OCI-LY3 (cell line): Measurements from ENCODE around the gene POU2F2.
"Not testable (repeated sequence)": the region's sequence is repeated elsewhere in the genome, so short reads cannot be mapped to it uniquely, and the experiment has no call there.

ENCODE experiments used
- H2AFZ ChIP-seq: fragments of 200-600, 300-600 bp; shearing (Covaris generic); 2 replicates; pipeline ENCODE4 v1.6.0; 2014; ENCODE audit warnings: antibody characterized with exemption, low read depth, low read length
- H3K27ac ChIP-seq: fragments of 200-600, 300-600 bp; sonication (generic); 2 replicates; pipeline ENCODE4 v1.5.1; 2014; ENCODE audit warnings: mild to moderate bottlenecking, low read length, moderate library complexity, mixed read lengths
- H3K27me3 ChIP-seq: fragments of 200-600, 300-600 bp; sonication (generic); 2 replicates; pipeline ENCODE4 v1.6.1; 2014; ENCODE audit warnings: low read depth, low read length, mixed read lengths
- H3K36me3 ChIP-seq: fragments of 200-600, 300-600 bp; sonication (generic); replicated peaks from 2 replicates; pipeline ENCODE3; 2014; ENCODE audit warnings: low read depth, low read length, mixed read lengths
- H3K4me1 ChIP-seq: fragments of 300-600, 200-600 bp; sonication (generic); 2 replicates; pipeline ENCODE4 v1.6.1; 2014; ENCODE audit warnings: low read length, mixed read lengths
- H3K4me2 ChIP-seq: fragments of 200-600, 300-600 bp; sonication (generic); 2 replicates; pipeline ENCODE4 v1.6.1; 2014; ENCODE audit warnings: low read length, mixed read lengths
- H3K4me3 ChIP-seq: fragments of 300-600, 200-600 bp; sonication (generic); 2 replicates; pipeline ENCODE4 v1.5.1; 2014; ENCODE audit warnings: antibody characterized with exemption, mild to moderate bottlenecking, low read length, moderate library complexity
- H3K79me2 ChIP-seq: fragments of 300-600, 200-600 bp; shearing (Covaris generic); 2 replicates; pipeline ENCODE4 v1.6.1; 2014; ENCODE audit warnings: mild to moderate bottlenecking, low read length, mixed read lengths
- H3K9ac ChIP-seq: fragments of 300-600, 200-600 bp; shearing (Covaris generic); 2 replicates; pipeline ENCODE4 v1.6.0; 2014; ENCODE audit warnings: mild to moderate bottlenecking, low read length, moderate library complexity
- H3K9me3 ChIP-seq: fragments of 200-600, 300-600 bp; shearing (Covaris generic); 2 replicates; pipeline ENCODE4 v1.6.1; 2014; ENCODE audit warnings: low read length, mixed read lengths; ENCODE audit not compliant: insufficient read depth
- H4K20me1 ChIP-seq: fragments of 200-600, 300-600 bp; sonication (generic); 2 replicates; pipeline ENCODE4 v1.6.1; 2016; ENCODE audit warnings: low read length, mixed read lengths; ENCODE audit not compliant: insufficient read depth
- EZH2phosphoT487 ChIP-seq: fragments of 200-600 bp; shearing (Covaris generic); IDR thresholded peaks from 2 replicates; pipeline ENCODE4 v1.6.1; 2018; ENCODE audit warnings: antibody characterized with exemption, mixed run types, low read depth
- TF ChIP-seq, protein P1 (sequence below): fragments of 200-600, 300-600 bp; sonication (generic); IDR thresholded peaks from 2 replicates; pipeline ENCODE4 v1.5.1; 2014; ENCODE audit warnings: antibody characterized with exemption, low read length, low read depth

The POU2F2 gene

DNA sequence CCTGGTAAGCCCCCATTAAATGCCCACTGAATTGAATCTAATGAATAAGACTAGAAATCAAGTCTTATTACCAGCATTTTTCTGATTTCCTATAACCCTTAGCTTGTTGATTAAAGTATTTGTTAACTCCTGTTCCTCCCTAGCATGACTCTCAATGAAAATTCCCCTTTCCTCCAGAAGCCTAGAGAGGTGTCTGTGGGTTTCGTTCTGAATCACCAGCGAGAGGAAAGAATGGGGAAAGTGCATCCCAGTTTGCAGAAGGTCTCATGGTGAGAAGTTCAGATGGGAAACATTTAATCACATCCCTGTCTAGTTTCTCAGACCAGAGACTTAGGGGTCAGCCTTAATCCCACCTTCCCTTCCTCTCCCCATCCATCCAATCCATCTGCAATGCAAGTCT lies 26.9 kb downstream of the POU2F2 start:
- Histone ChIP-seq H2AFZ (no peak overlapping the region), H3K9me3 (no peaks in the 10 kb centered on the region), H3K27ac (no peak overlapping the region), H3K79me2 (peaks cover 62% of the 10 kb centered on the region), H3K4me2 (no peak overlapping the region), H3K9ac (no peak overlapping the region), H4K20me1 (peaks cover 51% of the 10 kb centered on the region), H3K27me3 (no peaks in the 10 kb centered on the region), H3K4me1 (peaks cover 39% of the 10 kb centered on the region), H3K4me3 (no peak overlapping the region), H3K36me3 (peaks cover 70% of the 10 kb centered on the region)
- no peak for TF ChIP-seq EZH2phosphoT487
- TF ChIP-seq, protein P1, sequence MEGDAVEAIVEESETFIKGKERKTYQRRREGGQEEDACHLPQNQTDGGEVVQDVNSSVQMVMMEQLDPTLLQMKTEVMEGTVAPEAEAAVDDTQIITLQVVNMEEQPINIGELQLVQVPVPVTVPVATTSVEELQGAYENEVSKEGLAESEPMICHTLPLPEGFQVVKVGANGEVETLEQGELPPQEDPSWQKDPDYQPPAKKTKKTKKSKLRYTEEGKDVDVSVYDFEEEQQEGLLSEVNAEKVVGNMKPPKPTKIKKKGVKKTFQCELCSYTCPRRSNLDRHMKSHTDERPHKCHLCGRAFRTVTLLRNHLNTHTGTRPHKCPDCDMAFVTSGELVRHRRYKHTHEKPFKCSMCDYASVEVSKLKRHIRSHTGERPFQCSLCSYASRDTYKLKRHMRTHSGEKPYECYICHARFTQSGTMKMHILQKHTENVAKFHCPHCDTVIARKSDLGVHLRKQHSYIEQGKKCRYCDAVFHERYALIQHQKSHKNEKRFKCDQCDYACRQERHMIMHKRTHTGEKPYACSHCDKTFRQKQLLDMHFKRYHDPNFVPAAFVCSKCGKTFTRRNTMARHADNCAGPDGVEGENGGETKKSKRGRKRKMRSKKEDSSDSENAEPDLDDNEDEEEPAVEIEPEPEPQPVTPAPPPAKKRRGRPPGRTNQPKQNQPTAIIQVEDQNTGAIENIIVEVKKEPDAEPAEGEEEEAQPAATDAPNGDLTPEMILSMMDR, result no peak

DNA sequence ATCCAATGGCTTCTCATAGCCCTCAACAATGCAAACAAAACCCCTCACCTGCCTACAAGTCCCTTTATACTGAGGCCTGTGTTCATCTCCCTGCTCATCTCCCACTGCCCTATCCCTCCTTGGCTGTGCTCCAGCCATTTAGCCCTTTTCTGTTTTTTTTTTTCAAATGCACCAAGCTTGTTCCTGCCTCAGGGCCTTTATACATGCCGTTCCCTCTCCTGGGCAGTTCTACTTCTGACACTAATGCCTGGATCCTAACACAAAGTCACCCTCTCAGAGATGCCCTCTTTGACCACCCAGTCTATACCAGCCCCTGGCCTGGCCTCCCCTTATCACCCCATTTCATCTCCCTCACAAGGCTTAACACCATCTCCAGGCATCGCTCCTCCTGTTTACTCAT lies 29.4 kb downstream of the POU2F2 start:
- Histone ChIP-seq H3K4me2 (no peak overlapping the region), H3K4me1 (peaks cover 15% of the 10 kb centered on the region), H3K9ac (no peak overlapping the region), H3K4me3 (no peak overlapping the region), H3K27ac (no peak overlapping the region), H2AFZ (no peak overlapping the region), H4K20me1 (peaks cover 57% of the 10 kb centered on the region), H3K36me3 (peaks cover 74% of the 10 kb centered on the region), H3K9me3 (no peaks in the 10 kb centered on the region), H3K27me3 (no peaks in the 10 kb centered on the region), H3K79me2 (peaks cover 54% of the 10 kb centered on the region)
- no peak for TF ChIP-seq EZH2phosphoT487
- TF ChIP-seq, protein P1, result no peak

DNA sequence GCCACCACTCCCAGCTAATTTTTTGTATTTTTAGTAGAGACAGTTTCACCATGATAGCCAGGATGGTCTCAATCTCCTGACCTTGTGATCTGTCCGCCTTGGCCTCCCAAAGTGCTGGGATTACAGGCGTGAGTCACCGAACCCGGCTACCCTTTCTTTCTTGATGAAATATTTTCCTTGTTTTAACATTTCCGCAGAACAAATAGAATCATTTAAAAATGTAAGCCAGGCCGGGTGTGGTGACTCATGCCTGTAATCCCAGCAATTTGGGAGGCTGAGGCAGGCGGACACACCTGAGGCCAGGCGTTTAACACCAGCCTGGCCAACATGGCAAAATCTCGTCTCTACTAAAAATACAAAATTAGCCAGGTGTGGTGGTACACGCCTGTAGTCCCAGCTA lies 32.0 kb downstream of the POU2F2 start:
- H3K4me3 ChIP-seq, H3K4me2 ChIP-seq, H3K4me1 ChIP-seq, H3K9me3 ChIP-seq, H3K27ac ChIP-seq, H2AFZ ChIP-seq, H3K9ac ChIP-seq, H3K27me3 ChIP-seq: not testable (repeated sequence)
- peaks cover 51% of the 10 kb centered on the region for H4K20me1 ChIP-seq
- H3K36me3 ChIP-seq, result peaks cover 81% of the 10 kb centered on the region
- peaks cover 37% of the 10 kb centered on the region for H3K79me2 ChIP-seq

DNA sequence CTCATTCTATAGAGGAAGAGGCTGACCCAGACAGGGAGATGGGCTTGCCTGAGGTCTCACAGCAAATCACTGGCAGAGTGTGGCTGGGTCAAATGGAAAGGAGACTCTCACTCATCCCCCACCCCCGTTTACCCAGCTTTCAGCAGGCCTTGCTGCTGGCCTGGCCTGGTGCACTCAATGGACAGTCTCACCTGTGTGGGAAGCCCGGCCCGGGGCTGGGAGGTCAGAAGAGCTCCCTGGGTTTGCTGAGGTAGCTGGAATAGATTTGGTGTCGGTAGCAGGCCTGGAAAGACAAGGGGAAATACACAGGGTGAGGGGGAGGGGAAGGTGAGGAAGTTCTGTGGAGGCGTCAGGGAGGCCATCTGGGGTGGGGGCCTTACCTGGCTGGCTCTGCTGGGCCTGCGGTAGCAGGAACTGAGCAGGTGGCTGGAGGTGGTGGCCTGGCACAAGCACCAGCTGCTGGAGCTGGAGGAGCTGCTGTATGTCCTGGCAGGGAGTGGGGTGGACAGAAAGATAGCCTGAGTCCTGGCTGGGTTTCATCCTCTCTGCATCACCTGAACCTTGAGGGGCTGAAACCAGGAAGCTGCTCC lies 32.8 kb downstream of the POU2F2 start:
- H3K9me3 ChIP-seq, result no peaks in the 10 kb centered on the region
- H3K4me2 ChIP-seq, result no peak overlapping the region
- H3K27me3 ChIP-seq, result no peaks in the 10 kb centered on the region
- H3K4me1 ChIP-seq, result no peaks in the 10 kb centered on the region
- H4K20me1 ChIP-seq, result peaks cover 50% of the 10 kb centered on the region
- no peak overlapping the region for H3K9ac ChIP-seq
- H3K27ac ChIP-seq, result no peak overlapping the region
- peaks cover 29% of the 10 kb centered on the region for H3K79me2 ChIP-seq
- no peak for TF ChIP-seq EZH2phosphoT487
- TF ChIP-seq, protein P1, result no peak
- H3K36me3 ChIP-seq, result peaks cover 81% of the 10 kb centered on the region
- no peak overlapping the region for H3K4me3 ChIP-seq
- no peak overlapping the region for H2AFZ ChIP-seq
